Measurements from ENCODE around the gene ARHGAP8.

ARHGAP8 gene

DNA sequence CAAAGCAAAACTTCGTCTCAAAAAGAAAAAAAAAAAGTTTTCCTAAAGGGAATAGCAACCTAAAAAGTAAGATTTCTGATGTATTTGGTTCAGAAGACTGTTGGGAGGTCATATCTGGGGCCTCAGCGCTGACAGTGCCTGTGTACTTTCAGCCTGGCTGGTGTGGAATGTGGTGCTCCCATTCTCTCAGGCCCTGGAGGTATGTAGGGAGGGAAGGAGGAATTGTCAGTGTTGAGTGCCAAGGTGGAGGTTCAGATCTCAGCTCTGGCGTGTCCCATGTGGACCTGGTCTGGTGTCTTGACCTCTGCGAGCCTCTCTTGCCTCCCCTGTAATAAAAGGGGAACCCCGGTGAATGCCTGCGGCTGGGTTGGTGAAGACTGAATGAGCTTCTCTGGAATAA lies 28.0 kb upstream of the ARHGAP8 start:
- H3K4me3 ChIP-seq (ENCODE audit: low read depth, low read length) = no peak overlapping the region
- TF ChIP-seq, protein P1, sequence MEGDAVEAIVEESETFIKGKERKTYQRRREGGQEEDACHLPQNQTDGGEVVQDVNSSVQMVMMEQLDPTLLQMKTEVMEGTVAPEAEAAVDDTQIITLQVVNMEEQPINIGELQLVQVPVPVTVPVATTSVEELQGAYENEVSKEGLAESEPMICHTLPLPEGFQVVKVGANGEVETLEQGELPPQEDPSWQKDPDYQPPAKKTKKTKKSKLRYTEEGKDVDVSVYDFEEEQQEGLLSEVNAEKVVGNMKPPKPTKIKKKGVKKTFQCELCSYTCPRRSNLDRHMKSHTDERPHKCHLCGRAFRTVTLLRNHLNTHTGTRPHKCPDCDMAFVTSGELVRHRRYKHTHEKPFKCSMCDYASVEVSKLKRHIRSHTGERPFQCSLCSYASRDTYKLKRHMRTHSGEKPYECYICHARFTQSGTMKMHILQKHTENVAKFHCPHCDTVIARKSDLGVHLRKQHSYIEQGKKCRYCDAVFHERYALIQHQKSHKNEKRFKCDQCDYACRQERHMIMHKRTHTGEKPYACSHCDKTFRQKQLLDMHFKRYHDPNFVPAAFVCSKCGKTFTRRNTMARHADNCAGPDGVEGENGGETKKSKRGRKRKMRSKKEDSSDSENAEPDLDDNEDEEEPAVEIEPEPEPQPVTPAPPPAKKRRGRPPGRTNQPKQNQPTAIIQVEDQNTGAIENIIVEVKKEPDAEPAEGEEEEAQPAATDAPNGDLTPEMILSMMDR (IDR thresholded peaks at IDR 0.05; ENCODE audit: insufficient read depth, low read depth, low read length, missing control alignments) = no peak
- no peak for DNase-seq (ENCODE audit: low read depth)

DNA sequence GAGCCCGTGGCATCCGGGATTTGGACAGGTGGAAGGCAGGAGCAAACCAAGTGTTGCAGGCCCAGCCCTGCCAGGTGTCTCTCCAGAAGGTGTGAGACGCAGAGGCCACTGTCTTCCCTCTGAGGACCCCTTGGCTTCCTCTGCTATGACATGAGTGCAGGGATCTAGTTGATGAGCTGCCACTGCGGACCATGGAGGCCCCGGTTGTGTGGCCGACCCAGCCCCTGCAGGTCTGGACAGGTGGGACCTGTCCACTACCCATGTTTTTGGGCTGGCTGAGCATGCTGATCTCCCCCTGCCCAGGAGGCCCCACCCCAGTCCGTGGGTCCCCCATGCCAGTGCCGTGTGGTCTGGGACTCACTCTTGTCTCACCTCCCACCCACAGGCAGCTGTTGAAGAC lies 27.5 kb upstream of the ARHGAP8 start:
- TF ChIP-seq, protein P1 (IDR thresholded peaks at IDR 0.05; ENCODE audit: insufficient read depth, low read depth, low read length, missing control alignments) = no peak
- no peak overlapping the region for H3K4me3 ChIP-seq (ENCODE audit: low read depth, low read length)
- no peak for DNase-seq (ENCODE audit: low read depth)

DNA sequence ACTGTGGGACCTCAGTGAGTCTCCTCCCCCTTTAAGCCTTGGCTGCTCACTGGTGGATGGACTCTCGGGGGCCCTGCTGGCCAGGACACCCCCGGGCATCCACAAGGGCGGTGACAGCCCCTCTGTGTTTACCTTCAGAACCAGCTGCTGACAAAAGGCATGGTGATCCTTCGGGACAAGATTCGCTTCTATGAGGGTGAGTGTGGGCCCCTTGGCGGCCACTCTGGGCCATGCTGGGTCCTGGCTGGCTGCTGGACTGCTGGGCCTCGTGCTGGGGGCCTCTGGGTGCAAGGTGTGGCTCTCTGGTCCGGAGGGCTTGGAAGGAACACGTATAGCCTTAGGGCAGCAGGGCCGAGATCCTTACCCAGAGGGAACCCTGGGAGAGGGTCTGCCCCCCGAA lies 25.9 kb upstream of the ARHGAP8 start:
- H3K4me3 ChIP-seq (ENCODE audit: low read depth, low read length) = no peak overlapping the region
- no peak for DNase-seq (ENCODE audit: low read depth)
- TF ChIP-seq, protein P1 (IDR thresholded peaks at IDR 0.05; ENCODE audit: insufficient read depth, low read depth, low read length, missing control alignments) = no peak

DNA sequence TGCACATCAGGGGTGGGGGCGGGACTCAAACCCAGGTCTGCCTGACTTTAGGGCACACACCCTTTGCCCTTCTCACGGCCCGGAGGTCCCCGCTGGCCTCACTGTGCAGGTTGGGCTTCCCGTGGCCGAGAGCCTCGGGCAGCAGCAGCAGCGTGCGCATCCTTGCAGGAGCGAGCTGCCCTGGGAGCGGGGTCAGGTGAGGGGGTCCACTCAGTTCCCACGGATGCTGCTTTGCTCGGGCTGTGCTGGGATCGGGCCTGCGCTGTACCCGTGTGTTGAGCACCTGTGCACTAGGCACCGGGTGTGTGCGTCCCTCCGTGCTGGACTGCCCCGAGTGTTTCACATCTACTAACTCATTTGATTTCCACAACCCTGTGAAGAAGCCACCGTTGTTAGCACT lies 25.2 kb upstream of the ARHGAP8 start:
- TF ChIP-seq, protein P1 (IDR thresholded peaks at IDR 0.05; ENCODE audit: insufficient read depth, low read depth, low read length, missing control alignments) = no peak
- no peak for DNase-seq (ENCODE audit: low read depth)
- H3K4me3 ChIP-seq (ENCODE audit: low read depth, low read length) = no peak overlapping the region

DNA sequence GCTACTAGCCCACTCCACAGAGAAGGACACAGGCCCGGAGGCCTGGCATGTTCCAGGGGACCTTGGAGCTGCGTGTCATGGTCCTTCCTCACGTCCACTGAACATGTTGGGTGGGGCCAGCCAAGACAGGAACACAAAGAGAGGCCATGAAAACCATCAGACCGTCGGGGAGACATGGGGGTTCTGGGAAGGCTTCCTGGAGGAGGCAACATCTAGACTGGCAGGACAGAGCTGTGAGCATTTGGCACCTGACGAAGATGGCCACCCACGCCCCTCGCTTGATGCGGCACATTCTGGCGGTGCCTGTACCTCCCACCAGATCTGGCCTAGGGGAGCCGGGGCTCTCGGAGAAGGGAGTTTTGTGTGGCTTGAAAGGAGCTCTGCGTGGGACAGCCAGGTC lies 24.7 kb upstream of the ARHGAP8 start:
- DNase-seq (ENCODE audit: low read depth) = no peak
- TF ChIP-seq, protein P1 (IDR thresholded peaks at IDR 0.05; ENCODE audit: insufficient read depth, low read depth, low read length, missing control alignments) = no peak
- H3K4me3 ChIP-seq (ENCODE audit: low read depth, low read length) = no peak overlapping the region

DNA sequence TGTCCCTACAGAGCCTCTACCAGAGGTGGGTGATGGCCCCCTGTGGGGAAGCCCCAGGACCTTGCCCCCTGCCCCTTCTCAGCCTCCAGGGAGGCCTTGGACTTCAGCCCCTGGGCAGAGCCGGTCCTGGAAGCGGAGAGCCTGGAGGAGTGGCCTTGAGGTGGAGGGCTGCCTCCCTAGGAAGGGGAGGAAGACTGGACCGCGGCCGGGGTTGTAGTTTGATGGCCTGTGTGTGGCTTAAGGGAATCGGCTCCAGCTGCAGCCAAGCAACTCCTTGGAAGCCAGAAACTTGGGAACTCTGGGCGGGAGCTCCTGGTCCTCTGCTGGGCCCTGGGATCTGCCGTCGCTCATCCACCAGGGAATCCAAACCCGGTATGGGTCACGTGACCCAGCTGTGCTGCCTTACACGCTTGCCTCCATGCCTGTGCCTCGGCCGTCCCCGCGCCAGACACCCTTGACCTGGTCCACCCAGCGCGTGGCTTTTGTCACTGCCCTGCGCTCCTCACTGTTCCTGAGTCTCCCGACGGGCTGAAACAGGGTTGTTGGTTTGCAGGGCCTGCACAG lies 23.5 kb upstream of the ARHGAP8 start:
- TF ChIP-seq, protein P1 (IDR thresholded peaks at IDR 0.05; ENCODE audit: insufficient read depth, low read depth, low read length, missing control alignments) = no peak
- no peak overlapping the region for H3K4me3 ChIP-seq (ENCODE audit: low read depth, low read length)
- DNase-seq (ENCODE audit: low read depth) = no peak

DNA sequence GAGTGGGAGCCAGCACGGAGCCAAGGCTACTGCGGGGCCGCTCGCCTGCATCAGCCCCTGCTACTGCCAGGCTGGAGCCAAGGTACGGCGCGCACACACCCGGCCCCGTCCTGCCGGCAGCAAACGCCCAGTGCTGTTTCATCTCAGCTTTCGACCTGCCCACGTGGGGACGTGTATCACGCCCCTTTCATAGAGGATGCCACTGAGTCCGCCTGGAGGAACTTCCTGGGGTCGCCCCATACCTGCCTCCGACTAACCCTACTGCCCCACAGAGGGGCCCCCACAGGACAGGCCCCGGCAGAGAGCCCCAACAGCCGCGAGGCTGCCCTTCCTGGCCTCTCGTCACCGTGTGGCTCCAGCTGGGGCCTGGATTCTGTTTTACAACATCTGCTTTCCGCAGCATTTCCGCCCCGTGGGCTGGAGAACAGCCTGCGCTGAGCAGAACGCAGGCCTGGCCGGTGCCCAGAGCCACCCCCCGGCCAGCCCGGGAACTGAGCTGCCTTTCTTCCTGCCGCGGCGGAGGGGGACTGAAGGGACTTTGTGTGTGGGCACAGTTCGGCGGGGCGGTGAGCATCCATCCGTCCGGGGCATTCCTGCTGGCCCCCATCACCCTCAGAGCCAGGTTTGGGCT lies 22.9 kb upstream of the ARHGAP8 start:
- H3K4me3 ChIP-seq (ENCODE audit: low read depth, low read length) = no peak overlapping the region
- TF ChIP-seq, protein P1 (IDR thresholded peaks at IDR 0.05; ENCODE audit: insufficient read depth, low read depth, low read length, missing control alignments) = peak; percentile 2
- peak; percentile 24 for DNase-seq (ENCODE audit: low read depth)

Data from GM12865 (cell line).